H1 (cell line): ENCODE data around the gene RAMP2. TPM values are rescaled to one million over a fixed set of nuclear protein-coding genes. Genes with fewer than 3 reads are reported as not detected.
A peak's percentile ranks its signal among the peaks of the same experiment; 100 is the strongest.

Source experiments
- CTCF ChIA-PET: fragments of 300-600 bp; sonication (Branson Sonifier 250); formaldehyde crosslinking; loops from one replicate; lab custom pipeline; 2021; ENCODE audit not compliant: partially characterized antibody; lab: Charles Lee
- POLR2A ChIA-PET: fragments of 300-600 bp; sonication (Branson Sonifier 250); formaldehyde crosslinking; loops from one replicate; lab custom pipeline; 2021; ENCODE audit warnings: inconsistent platforms; ENCODE audit not compliant: partially characterized antibody; lab: Charles Lee
- DNase-seq, 2 experiments: peaks; one replicate each; pipeline versions ENCODE4 v3.0.0 to v3.0.0-alpha.2; 2010 to 2022; ENCODE audit warnings: low spot score in 2 of 2, low read depth in 1 of 2, mixed read lengths in 1 of 2
- FAIRE-seq: peaks from 2 replicates; lab custom pipeline; 2011; peaks lifted over from hg19 to GRCh38; lab: Jason Lieb, UNC
- H2AFZ ChIP-seq: 2 replicates; pipeline ENCODE4 v1.8.1; 2012; ENCODE audit warnings: low read length, inconsistent platforms
- H2AK5ac ChIP-seq: 2 replicates; pipeline ENCODE4 v1.6.1; 2013; ENCODE audit warnings: low read depth, low read length
- H2BK120ac ChIP-seq: replicated peaks from 2 replicates; pipeline ENCODE3; 2013; ENCODE audit warnings: low read depth, low read length, inconsistent platforms
- H2BK12ac ChIP-seq: 2 replicates; pipeline ENCODE4 v1.6.1; 2013; ENCODE audit warnings: low read depth, low read length
- H2BK15ac ChIP-seq: 2 replicates; pipeline ENCODE4 v1.6.1; 2013; ENCODE audit warnings: low read length
- H2BK20ac ChIP-seq: 2 replicates; pipeline ENCODE4 v1.6.1; 2013; ENCODE audit warnings: low read length
- H2BK5ac ChIP-seq: 2 replicates; pipeline ENCODE4 v1.6.1; 2013; ENCODE audit warnings: low read depth, low read length
- H3K14ac ChIP-seq: 2 replicates; pipeline ENCODE4 v1.6.1; 2013; ENCODE audit warnings: inconsistent platforms; ENCODE audit not compliant: insufficient read length
- H3K18ac ChIP-seq: 2 replicates; pipeline ENCODE4 v1.6.1; 2013; ENCODE audit warnings: low read length; ENCODE audit errors: extremely low read depth
- H3K23ac ChIP-seq: 2 replicates; pipeline ENCODE4 v1.6.1; 2013; ENCODE audit warnings: inconsistent platforms; ENCODE audit not compliant: insufficient read length
- H3K23me2 ChIP-seq: 2 replicates; pipeline ENCODE4 v1.6.1; 2013; ENCODE audit warnings: low read depth, low read length
- H3K27ac ChIP-seq: 2 replicates; pipeline ENCODE4 v1.6.1; 2011; ENCODE audit warnings: low read depth, low read length, inconsistent platforms
- H3K27me3 ChIP-seq, 4 experiments: replicated peaks in 1 of 4; 1 replicate in 1 of 4; 2 replicates in 3 of 4; pipeline versions ENCODE4 v1.6.1 to v1.8.1; 2011 to 2013; ENCODE audit warnings: low read length in 3 of 4, mild to moderate bottlenecking in 3 of 4, inconsistent platforms in 2 of 4, mixed read lengths in 2 of 4, moderate library complexity in 1 of 4; ENCODE audit not compliant: control insufficient read depth in 3 of 4, insufficient read depth in 3 of 4; ENCODE audit errors: extremely low read depth in 1 of 4
- H3K36me3 ChIP-seq, 4 experiments: 2 replicates each; pipeline versions ENCODE4 v1.6.1 to v1.8.1; 2011 to 2013; ENCODE audit warnings: mild to moderate bottlenecking in 4 of 4, low read length in 3 of 4, moderate library complexity in 2 of 4, control low read depth in 1 of 4, inconsistent platforms in 1 of 4; ENCODE audit not compliant: insufficient read depth in 4 of 4, control insufficient read depth in 2 of 4
- H3K4ac ChIP-seq: replicated peaks from 2 replicates; pipeline ENCODE3; 2013; ENCODE audit warnings: low read length, low read depth, mixed read lengths, inconsistent platforms; ENCODE audit not compliant: insufficient read length
- H3K4me1 ChIP-seq, 4 experiments: replicated peaks in 1 of 4; 1 replicate in 1 of 4; 2 replicates in 3 of 4; pipeline versions ENCODE4 v1.6.1 to v1.8.1; 2011 to 2013; ENCODE audit warnings: low read length in 3 of 4, inconsistent platforms in 2 of 4, mixed read lengths in 1 of 4; ENCODE audit not compliant: insufficient read depth in 4 of 4, control insufficient read depth in 3 of 4
- H3K4me2 ChIP-seq, 2 experiments: 2 replicates each; pipeline versions ENCODE4 v1.6.1 to v1.8.1; 2011 to 2013; ENCODE audit warnings: low read depth in 2 of 2, low read length in 2 of 2, control low read depth in 1 of 2, inconsistent platforms in 1 of 2, mild to moderate bottlenecking in 1 of 2; ENCODE audit not compliant: insufficient read depth in 1 of 2
- H3K4me3 ChIP-seq, 4 experiments: fragments of 200-600, 300-600 bp in 1 of 4; sonication (generic), shearing (Covaris generic), sonication (Bioruptor Twin) in 1 of 4; 2 replicates each; pipeline versions ENCODE4 v1.5.1 to v1.8.1; 2011 to 2016; ENCODE audit warnings: low read length in 4 of 4, low read depth in 3 of 4, control low read depth in 2 of 4, inconsistent platforms in 2 of 4, mild to moderate bottlenecking in 2 of 4, mixed read lengths in 1 of 4, moderate library complexity in 1 of 4; ENCODE audit not compliant: insufficient read depth in 2 of 4; ENCODE audit errors: extremely low read depth in 1 of 4
- H3K56ac ChIP-seq: replicated peaks from 2 replicates; pipeline ENCODE3; 2013; ENCODE audit warnings: low read depth, mild to moderate bottlenecking, mixed read lengths, low read length, inconsistent platforms; ENCODE audit not compliant: insufficient read length
- H3K79me1 ChIP-seq: 2 replicates; pipeline ENCODE4 v1.6.1; 2013; ENCODE audit warnings: low read depth, low read length, control low read depth
- H3K79me2 ChIP-seq, 2 experiments: 2 replicates each; pipeline versions ENCODE4 v1.6.1 to v1.8.1; 2012 to 2013; ENCODE audit warnings: low read length in 2 of 2, mild to moderate bottlenecking in 2 of 2, inconsistent platforms in 1 of 2; ENCODE audit not compliant: insufficient read depth in 2 of 2, control insufficient read depth in 1 of 2
- H3K9ac ChIP-seq, 4 experiments: replicated peaks in 1 of 4; 1 replicate in 1 of 4; 2 replicates in 3 of 4; pipeline versions ENCODE4 v1.6.1 to v1.8.1; 2011 to 2013; ENCODE audit warnings: low read depth in 3 of 4, low read length in 3 of 4, control low read depth in 2 of 4, mild to moderate bottlenecking in 2 of 4, moderate library complexity in 2 of 4, inconsistent platforms in 1 of 4; ENCODE audit errors: extremely low read depth in 1 of 4
- H3K9me3 ChIP-seq, 2 experiments: 2 replicates each; pipeline versions ENCODE4 v1.6.1 to v1.8.1; 2012 to 2013; ENCODE audit warnings: mild to moderate bottlenecking in 2 of 2, moderate library complexity in 2 of 2, control low read depth in 1 of 2, inconsistent platforms in 1 of 2, low read depth in 1 of 2, low read length in 1 of 2, mixed read lengths in 1 of 2; ENCODE audit not compliant: insufficient read depth in 2 of 2
- H4K20me1 ChIP-seq, 2 experiments: replicated peaks in 1 of 2; 2 replicates each; pipeline versions ENCODE3 to v1.8.1; 2011 to 2013; ENCODE audit warnings: inconsistent platforms in 2 of 2, low read length in 2 of 2, mild to moderate bottlenecking in 1 of 2; ENCODE audit not compliant: insufficient read depth in 2 of 2, control insufficient read depth in 1 of 2
- H4K5ac ChIP-seq: 2 replicates; pipeline ENCODE4 v1.6.1; 2013; ENCODE audit warnings: low read length, low read depth, mixed read lengths, inconsistent platforms; ENCODE audit not compliant: insufficient read length
- H4K8ac ChIP-seq: 2 replicates; pipeline ENCODE4 v1.8.0; 2013; ENCODE audit warnings: mild to moderate bottlenecking, moderate library complexity, low read length, inconsistent platforms; ENCODE audit not compliant: insufficient read depth; ENCODE audit errors: extremely low read depth
- H4K91ac ChIP-seq: replicated peaks from 2 replicates; pipeline ENCODE3; 2013; ENCODE audit warnings: low read length, mixed read lengths, inconsistent platforms; ENCODE audit not compliant: insufficient read length
- RAD21 ChIP-seq, 2 experiments: IDR thresholded peaks in 1 of 2; conservative IDR thresholded peaks in 1 of 2; 2 replicates each; pipeline ENCODE4 v1.6.1; 2011; ENCODE audit warnings: low read depth in 2 of 2, low read length in 2 of 2, improper control_type of control experiment in 1 of 2, inconsistent platforms in 1 of 2, mild to moderate bottlenecking in 1 of 2, moderate library complexity in 1 of 2
- RBBP5 ChIP-seq: IDR thresholded peaks from 2 replicates; pipeline ENCODE4 v1.7.1; 2012; ENCODE audit warnings: low read depth, mild to moderate bottlenecking, inconsistent platforms, low read length, moderate library complexity, borderline replicate concordance
- RFX5 ChIP-seq: IDR thresholded peaks from 2 replicates; pipeline ENCODE4 v1.6.1; 2011; ENCODE audit warnings: low read depth, low read length, improper control_type of control experiment, borderline replicate concordance
- RNF2 ChIP-seq: fragments of 200-900, 300-1000 bp; sonication (generic); IDR thresholded peaks from 2 replicates; pipeline ENCODE4 v1.7.1; 2016; ENCODE audit warnings: borderline replicate concordance, low read depth, mild to moderate bottlenecking, antibody characterized with exemption, low read length; ENCODE audit not compliant: poor library complexity, severe bottlenecking; ENCODE audit errors: missing control alignments
- TAF7 ChIP-seq: optimal IDR thresholded peaks from 2 replicates; pipeline ENCODE3; 2011; ENCODE audit warnings: low read depth, mild to moderate bottlenecking, inconsistent platforms, low read length, moderate library complexity, borderline replicate concordance
- TCF12 ChIP-seq: IDR thresholded peaks from 2 replicates; pipeline ENCODE4 v1.6.1; 2011; ENCODE audit warnings: low read depth, mild to moderate bottlenecking, low read length
- ZNF274 ChIP-seq: IDR thresholded peaks from 2 replicates; pipeline ENCODE4 v1.7.0; 2012; ENCODE audit warnings: low read length, borderline replicate concordance; ENCODE audit errors: extremely low read depth
- WGBS, 2 experiments: shearing (Covaris generic) in 1 of 2; methylation state at CpG; one replicate each; pipeline versions ENCODE4 v1.1.6 to v1.1.7; 2013 to 2015; ENCODE audit warnings: low lambda C conversion rate in 2 of 2, mixed read lengths in 2 of 2, inconsistent platforms in 1 of 2, low coverage in 1 of 2, missing lambda C conversion rate in 1 of 2; ENCODE audit not compliant: insufficient replicate concordance in 2 of 2, insufficient coverage in 1 of 2, insufficient read length in 1 of 2; ENCODE audit errors: extremely low coverage in 1 of 2, missing lambda C conversion rate in 1 of 2; 5-methylcytosine and 5-hydroxymethylcytosine counted together
- polyA plus RNA-seq, 7 experiments: library from polyadenylated mRNA; depleted of rRNA in 3 of 7; stranded (reverse) in 5 of 7; unstranded in 2 of 7; fragments of >200 nt in 5 of 7; fragments of 200-250 nt in 2 of 7; gene quantifications; 1 replicate in 5 of 7; 2 replicates in 1 of 7; 4 replicates in 1 of 7; pipeline versions ENCODE4 v1.2.1 to v1.2.3, GENCODE V29; 2011 to 2013; ENCODE audit warnings: missing spikeins in 2 of 7, mixed read lengths in 2 of 7
- total RNA-seq: library from RNA; stranded (reverse); fragmentation: NEBNext Ultra II Directional; extraction: Animal tissue kit (Norgen Biotek cat#: 25700); gene quantifications from 2 replicates; pipeline ENCODE4 v1.2.1, GENCODE V29; 2021

The RAMP2 gene
- total and polyA plus RNA-seq, 2 of the 8 experiments (the other 6 are each of a cell fraction or from before 2014, with no cell fraction given), result 13.4 to 41.7 TPM

GRCh38 chr17:42750739-42751344 lies 10.2 kb upstream of the RAMP2 start:
- H4K5ac ChIP-seq, result no peak overlapping the region
- 0 out of 2 replicates have a peak overlapping the region, but pooled peaks have one; percentile 25 for H2AFZ ChIP-seq
- no peak overlapping the region for H3K23ac ChIP-seq
- H3K4ac ChIP-seq, result no peak overlapping the region
- no peak overlapping the region for H2AK5ac ChIP-seq
- CTCF ChIA-PET, result interaction anchor here (1.0 to 10.0 kb wide), 7 partner anchors 11 to 178 kb away, joined by 3 to 81 read pairs (median 4); partner anchors contain the start of genes PSMC3IP and RAMP2
- WGBS, 2 experiments, result 86% methylated on average over 3 of the region's 3 CpGs; no CpG with 5 or more reads in 1 of the 2 experiments
- no peak overlapping the region for H3K4me3 ChIP-seq
- no peak overlapping the region for H3K56ac ChIP-seq
- H3K27ac ChIP-seq, result no peak overlapping the region
- H2BK20ac ChIP-seq, result no peak overlapping the region
- H3K27me3 ChIP-seq, result peaks cover 1 to 5% (median 4%) of the 10 kb centered on the region in 4 experiments
- H3K79me1 ChIP-seq, result no peaks in the 10 kb centered on the region
- no peaks in the 10 kb centered on the region for H3K79me2 ChIP-seq
- H3K14ac ChIP-seq, result no peak overlapping the region
- H4K20me1 ChIP-seq, result no peaks in the 10 kb centered on the region
- H2BK12ac ChIP-seq, result no peak overlapping the region
- H3K18ac ChIP-seq, result no peak overlapping the region
- TF ChIP-seq RNF2 (no peak), ZNF274 (no peak), RFX5 (no peak), RBBP5 (no peak), TAF7 (no peak), RAD21 (IDR thresholded peaks at IDR 0.05 in 1 of 2, conservative IDR thresholded peaks at IDR 0.05 in 1 of 2; ENCODE audit: low read depth in 2 of 2, low read length in 2 of 2) (no peak), TCF12 (no peak)
- no peak overlapping the region for H2BK120ac ChIP-seq
- H3K4me1 ChIP-seq, result peaks cover 0 to 3% (median under 1%) of the 10 kb centered on the region in 4 experiments; a peak in 2 of 7 replicates
- H4K91ac ChIP-seq, result no peak overlapping the region
- DNase-seq, result no peak
- no peaks in the 10 kb centered on the region for H3K36me3 ChIP-seq
- H4K8ac ChIP-seq, result no peak overlapping the region
- no peaks in the 10 kb centered on the region for H3K23me2 ChIP-seq
- POLR2A ChIA-PET, result interaction anchor here (1.0 to 6.6 kb wide), 2 partner anchors 11 to 68 kb away, joined by 4 to 46 read pairs; partner anchors contain the start of gene RAMP2
- H2BK15ac ChIP-seq, result no peak overlapping the region
- no peak overlapping the region for H2BK5ac ChIP-seq
- no peak overlapping the region for H3K4me2 ChIP-seq
- no peaks in the 10 kb centered on the region for H3K9me3 ChIP-seq
- no peak for FAIRE-seq
- no peak overlapping the region for H3K9ac ChIP-seq
